ENCODE data around the gene PRKCZ. TPM values are rescaled to one million over a fixed set of nuclear protein-coding genes. Genes with fewer than 3 reads are reported as not detected.

The PRKCZ gene
- polyA plus RNA-seq, 3 donors = 0.74 to 1.9 (median 1.4) TPM

DNA sequence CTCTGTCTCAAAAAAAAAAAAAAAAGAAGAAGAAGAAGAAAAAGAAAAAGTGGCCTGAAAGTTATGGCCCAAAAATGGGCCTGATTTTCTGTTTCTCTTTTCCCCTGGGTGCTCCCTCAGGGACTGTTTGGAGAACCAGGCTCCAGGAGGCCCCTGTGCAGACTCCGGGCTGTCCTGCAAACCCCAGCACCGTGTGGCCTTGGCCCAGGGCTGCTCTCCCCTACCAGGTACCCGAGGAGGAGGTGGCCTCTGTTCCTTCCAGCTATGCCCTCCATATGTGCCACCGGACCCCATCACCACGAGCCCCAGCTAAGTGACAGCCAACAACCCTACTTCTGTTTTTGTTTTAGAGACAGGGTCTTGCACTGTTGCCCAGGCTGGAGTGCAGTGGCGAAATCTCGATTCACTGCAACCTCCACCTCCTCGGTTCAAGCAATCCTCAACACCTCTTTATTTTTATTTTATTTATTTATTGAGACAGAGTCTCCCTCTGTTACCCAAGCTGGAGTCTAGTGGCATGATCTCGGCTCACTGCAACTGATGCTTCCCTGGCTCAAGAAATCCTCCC is 151.9 kb downstream of the PRKCZ start:
- peaks cover 0 to 3% of the 10 kb centered on the region in 2 donors for H3K27me3 ChIP-seq (ENCODE audit: control insufficient read depth in 2 of 2, insufficient read depth in 2 of 2, low read length in 2 of 2)
- no peak overlapping the region for H3K4me3 Mint-ChIP-seq
- H3K36me3 Mint-ChIP-seq = no peaks in the 10 kb centered on the region
- H3K27ac ChIP-seq (ENCODE audit: low read depth in 1 of 2, low read length in 2 of 2) = no peak overlapping the region
- H3K9ac ChIP-seq (ENCODE audit: insufficient read depth, low read length, poor library complexity, severe bottlenecking) = no peak overlapping the region
- no peaks in the 10 kb centered on the region for H4K20me1 ChIP-seq (ENCODE audit: insufficient read depth, low read length)
- H3K79me2 ChIP-seq (ENCODE audit: insufficient read depth, low read length) = no peaks in the 10 kb centered on the region
- no peaks in the 10 kb centered on the region for H3K36me3 ChIP-seq (replicated peaks in 1 of 2; ENCODE audit: control insufficient read depth in 1 of 2, insufficient read depth in 2 of 2, low read length in 2 of 2)
- no peak overlapping the region for H2AFZ ChIP-seq (ENCODE audit: insufficient read depth, low read depth, low read length, poor library complexity, severe bottlenecking)
- WGBS (ENCODE audit: insufficient coverage) = 100% methylated on average over 3 of the region's 9 CpGs
- H3K4me1 Mint-ChIP-seq = peaks cover 24% of the 10 kb centered on the region
- H3K27ac Mint-ChIP-seq = no peak overlapping the region
- TF ChIP-seq, protein P1, sequence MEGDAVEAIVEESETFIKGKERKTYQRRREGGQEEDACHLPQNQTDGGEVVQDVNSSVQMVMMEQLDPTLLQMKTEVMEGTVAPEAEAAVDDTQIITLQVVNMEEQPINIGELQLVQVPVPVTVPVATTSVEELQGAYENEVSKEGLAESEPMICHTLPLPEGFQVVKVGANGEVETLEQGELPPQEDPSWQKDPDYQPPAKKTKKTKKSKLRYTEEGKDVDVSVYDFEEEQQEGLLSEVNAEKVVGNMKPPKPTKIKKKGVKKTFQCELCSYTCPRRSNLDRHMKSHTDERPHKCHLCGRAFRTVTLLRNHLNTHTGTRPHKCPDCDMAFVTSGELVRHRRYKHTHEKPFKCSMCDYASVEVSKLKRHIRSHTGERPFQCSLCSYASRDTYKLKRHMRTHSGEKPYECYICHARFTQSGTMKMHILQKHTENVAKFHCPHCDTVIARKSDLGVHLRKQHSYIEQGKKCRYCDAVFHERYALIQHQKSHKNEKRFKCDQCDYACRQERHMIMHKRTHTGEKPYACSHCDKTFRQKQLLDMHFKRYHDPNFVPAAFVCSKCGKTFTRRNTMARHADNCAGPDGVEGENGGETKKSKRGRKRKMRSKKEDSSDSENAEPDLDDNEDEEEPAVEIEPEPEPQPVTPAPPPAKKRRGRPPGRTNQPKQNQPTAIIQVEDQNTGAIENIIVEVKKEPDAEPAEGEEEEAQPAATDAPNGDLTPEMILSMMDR (IDR thresholded peaks at IDR 0.05) = no peak
- H3K4me3 ChIP-seq (replicated peaks in 1 of 3; ENCODE audit: low read depth in 2 of 3, low read length in 3 of 3) = no peak overlapping the region
- no peak for DNase-seq
- intact Hi-C loops (cut with micrococcal nuclease) = loop anchor here in 1 of 2 donors (5.0 to 10.0 kb wide), 2 partner anchors 285 to 323 kb away; partner anchors contain the start of genes CALML6, PANK4 and TMEM52
- H3K4me2 ChIP-seq (replicated peaks; ENCODE audit: extremely low read depth, low read length, poor library complexity, severe bottlenecking) = no peak overlapping the region
- peaks cover 30 to 36% of the 10 kb centered on the region in 2 donors for H3K4me1 ChIP-seq (ENCODE audit: control insufficient read depth in 1 of 2, insufficient read depth in 2 of 2, low read length in 2 of 2)
- H3K27me3 Mint-ChIP-seq (ENCODE audit: low read depth in 3 of 3) = peaks cover 9 to 18% (median 17%) of the 10 kb centered on the region in 3 donors
- H3K9me3 Mint-ChIP-seq = peaks cover 0 to 4% (median 0%) of the 10 kb centered on the region in 7 donors
- no peaks in the 10 kb centered on the region for H3K9me3 ChIP-seq (replicated peaks in 1 of 2; ENCODE audit: control insufficient read depth in 1 of 2, insufficient read depth in 1 of 2, low read length in 2 of 2)

DNA sequence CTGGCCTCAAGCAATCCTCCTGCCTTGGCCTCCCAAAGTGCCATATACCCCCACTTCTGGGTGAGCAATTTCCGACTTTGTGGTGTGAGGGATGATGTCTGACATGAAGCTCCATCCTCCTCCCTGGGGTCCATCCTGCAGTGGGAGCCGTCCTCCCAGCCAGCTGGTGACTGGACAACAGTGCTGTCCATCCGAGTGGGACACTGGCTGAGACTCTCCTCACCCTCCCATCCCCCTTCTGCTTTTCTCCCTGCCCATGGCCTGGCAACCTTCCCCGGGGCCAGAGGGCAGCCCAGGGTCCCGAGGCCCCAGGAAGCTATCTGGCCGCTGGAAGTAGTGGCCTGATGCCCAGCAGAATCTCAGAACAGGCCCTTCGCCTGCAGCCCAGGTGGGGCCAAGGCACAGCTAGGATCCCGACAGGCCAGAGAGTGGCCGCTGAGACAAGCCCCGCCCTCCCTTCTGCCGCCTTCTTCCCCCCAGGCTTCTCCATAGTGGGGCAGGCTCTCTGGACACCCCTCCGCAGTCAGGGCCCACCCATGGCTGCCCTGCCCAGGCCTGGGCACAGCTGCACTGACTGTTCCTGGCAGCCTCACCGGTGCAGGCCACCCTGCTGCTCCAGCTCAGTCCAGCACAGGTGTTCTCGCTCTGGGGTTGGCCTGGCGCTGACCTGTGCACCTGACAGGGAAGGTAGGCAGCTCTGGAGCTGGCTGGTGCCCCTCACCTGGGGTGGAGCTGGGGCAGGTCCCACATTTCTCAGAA is 152.8 kb downstream of the PRKCZ start:
- H3K4me2 ChIP-seq (replicated peaks; ENCODE audit: extremely low read depth, low read length, poor library complexity, severe bottlenecking) = no peak overlapping the region
- 98% methylated on average over 13 of the region's 15 CpGs for WGBS (ENCODE audit: insufficient coverage)
- H3K27me3 Mint-ChIP-seq (ENCODE audit: low read depth in 3 of 3) = peaks cover 13 to 22% (median 17%) of the 10 kb centered on the region in 3 donors
- H3K4me3 ChIP-seq (replicated peaks in 1 of 3; ENCODE audit: low read depth in 2 of 3, low read length in 3 of 3) = no peak overlapping the region
- peaks cover 0 to 9% of the 10 kb centered on the region in 2 donors for H3K27me3 ChIP-seq (ENCODE audit: control insufficient read depth in 2 of 2, insufficient read depth in 2 of 2, low read length in 2 of 2)
- no peak for DNase-seq
- no peaks in the 10 kb centered on the region for H3K36me3 Mint-ChIP-seq
- intact Hi-C loops (cut with micrococcal nuclease) = loop anchor here in 1 of 2 donors (5.0 to 10.0 kb wide), 2 partner anchors 286 to 322 kb away; partner anchors contain the start of genes CALML6, PANK4 and TMEM52
- peaks cover 0 to 4% (median 0%) of the 10 kb centered on the region in 7 donors for H3K9me3 Mint-ChIP-seq
- peak overlapping the region in 1 of 7 donors; percentile 69 for H3K27ac Mint-ChIP-seq
- no peaks in the 10 kb centered on the region for H3K36me3 ChIP-seq (replicated peaks in 1 of 2; ENCODE audit: control insufficient read depth in 1 of 2, insufficient read depth in 2 of 2, low read length in 2 of 2)
- H3K9me3 ChIP-seq (replicated peaks in 1 of 2; ENCODE audit: control insufficient read depth in 1 of 2, insufficient read depth in 1 of 2, low read length in 2 of 2) = no peaks in the 10 kb centered on the region
- H2AFZ ChIP-seq (ENCODE audit: insufficient read depth, low read depth, low read length, poor library complexity, severe bottlenecking) = no peak overlapping the region
- peaks cover 30 to 36% of the 10 kb centered on the region in 2 donors for H3K4me1 ChIP-seq (ENCODE audit: control insufficient read depth in 1 of 2, insufficient read depth in 2 of 2, low read length in 2 of 2)
- TF ChIP-seq, protein P1 (IDR thresholded peaks at IDR 0.05) = no peak
- H3K79me2 ChIP-seq (ENCODE audit: insufficient read depth, low read length) = no peaks in the 10 kb centered on the region
- no peak overlapping the region for H3K4me3 Mint-ChIP-seq
- peaks cover 24% of the 10 kb centered on the region for H3K4me1 Mint-ChIP-seq
- no peaks in the 10 kb centered on the region for H4K20me1 ChIP-seq (ENCODE audit: insufficient read depth, low read length)
- no peak overlapping the region for H3K9ac ChIP-seq (ENCODE audit: insufficient read depth, low read length, poor library complexity, severe bottlenecking)
- no peak overlapping the region for H3K27ac ChIP-seq (ENCODE audit: low read depth in 1 of 2, low read length in 2 of 2)
